GM12801 (cell line): ENCODE results near the gene ERC2.

Experiments
- TF ChIP-seq, protein P1 (sequence below): IDR thresholded peaks from one replicate; pipeline ENCODE4 v1.5.1; 2011; ENCODE audit warnings: control low read depth; ENCODE audit not compliant: insufficient read length; ENCODE audit errors: extremely low read depth

Gene ERC2

DNA sequence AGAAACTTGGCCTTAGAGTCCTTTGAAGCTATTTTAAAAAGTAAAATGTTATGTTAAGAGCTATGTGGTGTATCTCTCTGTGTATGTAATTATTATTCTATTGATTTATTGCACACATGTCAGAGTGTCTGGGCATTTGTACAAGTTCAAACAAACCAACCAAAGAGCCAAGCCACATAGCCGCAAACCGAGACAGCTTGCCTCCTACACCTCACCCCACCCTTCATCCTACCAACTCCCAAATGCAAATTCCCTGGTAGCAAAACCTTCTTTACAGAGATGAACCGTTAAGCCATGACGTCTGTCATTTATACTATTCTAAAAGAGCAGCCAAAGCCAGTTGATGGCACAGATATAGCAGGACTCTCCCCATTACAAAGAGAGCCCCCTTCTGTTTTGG lies 332.3 kb downstream of the ERC2 start:
- TF ChIP-seq, protein P1, sequence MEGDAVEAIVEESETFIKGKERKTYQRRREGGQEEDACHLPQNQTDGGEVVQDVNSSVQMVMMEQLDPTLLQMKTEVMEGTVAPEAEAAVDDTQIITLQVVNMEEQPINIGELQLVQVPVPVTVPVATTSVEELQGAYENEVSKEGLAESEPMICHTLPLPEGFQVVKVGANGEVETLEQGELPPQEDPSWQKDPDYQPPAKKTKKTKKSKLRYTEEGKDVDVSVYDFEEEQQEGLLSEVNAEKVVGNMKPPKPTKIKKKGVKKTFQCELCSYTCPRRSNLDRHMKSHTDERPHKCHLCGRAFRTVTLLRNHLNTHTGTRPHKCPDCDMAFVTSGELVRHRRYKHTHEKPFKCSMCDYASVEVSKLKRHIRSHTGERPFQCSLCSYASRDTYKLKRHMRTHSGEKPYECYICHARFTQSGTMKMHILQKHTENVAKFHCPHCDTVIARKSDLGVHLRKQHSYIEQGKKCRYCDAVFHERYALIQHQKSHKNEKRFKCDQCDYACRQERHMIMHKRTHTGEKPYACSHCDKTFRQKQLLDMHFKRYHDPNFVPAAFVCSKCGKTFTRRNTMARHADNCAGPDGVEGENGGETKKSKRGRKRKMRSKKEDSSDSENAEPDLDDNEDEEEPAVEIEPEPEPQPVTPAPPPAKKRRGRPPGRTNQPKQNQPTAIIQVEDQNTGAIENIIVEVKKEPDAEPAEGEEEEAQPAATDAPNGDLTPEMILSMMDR: no peak

DNA sequence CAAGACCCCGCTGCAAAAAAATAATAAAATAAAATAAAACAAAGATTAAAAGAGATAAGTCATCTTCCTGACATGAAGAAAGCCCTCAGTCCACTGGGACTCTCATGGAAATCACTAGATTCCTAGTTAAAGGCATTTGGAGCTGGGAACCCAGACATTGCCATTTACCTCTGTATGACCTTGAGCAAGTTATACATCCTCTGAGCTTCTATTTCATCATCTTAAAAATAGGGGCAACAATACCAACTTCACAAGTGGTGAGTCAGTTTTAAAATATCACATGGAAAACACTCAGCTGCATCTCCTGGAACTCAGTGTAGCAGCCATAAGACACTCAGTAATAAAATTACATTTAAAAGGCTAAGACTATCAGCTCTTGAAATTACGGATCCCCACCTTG lies 334.8 kb downstream of the ERC2 start:
- TF ChIP-seq, protein P1: no peak

DNA sequence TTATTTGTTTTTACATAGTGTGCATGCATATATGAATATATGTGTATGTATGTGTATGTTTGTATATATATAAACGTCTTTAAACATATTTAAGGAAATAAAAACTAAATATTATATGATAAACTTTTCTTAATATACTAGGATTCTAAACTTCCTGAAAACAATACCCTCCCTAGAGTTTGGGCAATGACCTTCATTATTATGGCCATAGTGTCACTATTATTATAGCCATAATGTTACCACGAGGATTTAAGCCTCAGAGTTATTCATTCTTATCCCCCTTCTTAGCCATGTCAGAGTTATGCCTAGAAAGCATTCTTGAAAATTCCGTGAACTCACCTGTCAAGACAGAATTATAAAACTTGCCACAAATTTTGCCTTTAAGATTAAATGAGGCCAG lies 335.5 kb downstream of the ERC2 start:
- TF ChIP-seq, protein P1: no peak

DNA sequence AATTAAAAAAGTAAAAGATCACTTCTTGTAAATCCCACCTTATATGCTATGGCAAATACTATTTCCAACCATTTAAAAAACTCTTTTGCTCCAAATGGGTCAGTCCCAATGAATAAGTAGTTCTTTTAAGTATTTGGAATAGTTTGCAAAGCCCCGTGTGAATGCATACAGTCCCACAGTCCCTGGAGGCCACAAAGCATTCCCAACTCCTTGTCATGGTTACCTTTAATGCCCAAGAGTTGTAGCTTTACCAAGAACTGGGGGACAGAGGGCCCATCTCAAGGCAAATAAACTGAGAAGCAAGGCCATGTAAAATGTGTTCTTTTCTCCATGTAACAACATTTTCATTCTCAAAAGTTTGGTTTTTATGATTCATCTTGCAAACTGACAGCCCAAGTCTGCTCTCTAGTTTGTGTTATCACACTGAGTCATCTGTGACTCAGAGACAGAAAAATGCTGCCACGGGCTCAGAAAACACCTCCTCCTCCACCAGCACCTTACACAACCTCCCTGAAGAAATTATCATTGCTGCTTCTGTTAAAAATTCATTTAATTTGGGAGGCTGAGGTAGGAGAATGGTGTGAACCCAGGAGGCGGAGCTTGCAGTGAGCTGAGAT lies 336.2 kb downstream of the ERC2 start:
- TF ChIP-seq, protein P1: no peak

DNA sequence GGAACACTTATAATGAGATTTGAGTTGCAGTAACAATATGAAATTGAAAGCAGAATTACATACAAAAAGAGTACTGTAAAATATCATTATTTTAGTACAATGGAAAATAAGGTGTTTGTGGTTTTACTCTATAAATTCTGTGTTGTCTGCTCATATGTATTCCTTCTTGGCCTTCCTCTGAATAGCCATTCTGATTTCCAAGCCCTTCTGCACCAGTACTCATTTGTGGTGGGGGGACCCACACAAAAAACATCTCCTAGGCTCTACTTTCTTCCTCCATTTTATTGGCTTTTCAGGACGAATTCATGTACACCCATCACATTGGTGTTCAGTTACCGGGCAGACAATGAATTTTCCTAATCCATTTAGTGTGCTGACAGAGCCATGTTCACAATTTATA lies 338.2 kb downstream of the ERC2 start:
- TF ChIP-seq, protein P1: no peak

DNA sequence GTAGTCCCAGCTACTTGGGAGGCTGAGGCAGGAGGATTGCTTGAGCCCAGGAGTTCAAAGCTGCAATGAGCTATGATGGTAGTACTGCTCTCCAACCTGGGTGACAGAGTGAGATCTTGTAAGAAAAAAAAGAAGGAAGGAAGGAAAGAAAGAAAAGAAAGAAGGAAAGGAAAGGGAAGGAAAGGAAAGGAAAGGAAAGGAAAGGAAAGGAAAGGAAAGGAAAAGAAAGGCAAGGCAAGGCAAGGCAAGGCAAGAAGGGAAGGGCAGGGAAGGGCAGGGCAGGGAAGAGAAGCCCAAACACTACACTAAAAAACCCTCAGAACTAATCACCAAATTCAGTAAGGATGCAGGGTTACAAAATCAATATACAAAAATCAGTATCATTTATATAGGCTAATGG lies 341.6 kb downstream of the ERC2 start:
- TF ChIP-seq, protein P1: no peak

DNA sequence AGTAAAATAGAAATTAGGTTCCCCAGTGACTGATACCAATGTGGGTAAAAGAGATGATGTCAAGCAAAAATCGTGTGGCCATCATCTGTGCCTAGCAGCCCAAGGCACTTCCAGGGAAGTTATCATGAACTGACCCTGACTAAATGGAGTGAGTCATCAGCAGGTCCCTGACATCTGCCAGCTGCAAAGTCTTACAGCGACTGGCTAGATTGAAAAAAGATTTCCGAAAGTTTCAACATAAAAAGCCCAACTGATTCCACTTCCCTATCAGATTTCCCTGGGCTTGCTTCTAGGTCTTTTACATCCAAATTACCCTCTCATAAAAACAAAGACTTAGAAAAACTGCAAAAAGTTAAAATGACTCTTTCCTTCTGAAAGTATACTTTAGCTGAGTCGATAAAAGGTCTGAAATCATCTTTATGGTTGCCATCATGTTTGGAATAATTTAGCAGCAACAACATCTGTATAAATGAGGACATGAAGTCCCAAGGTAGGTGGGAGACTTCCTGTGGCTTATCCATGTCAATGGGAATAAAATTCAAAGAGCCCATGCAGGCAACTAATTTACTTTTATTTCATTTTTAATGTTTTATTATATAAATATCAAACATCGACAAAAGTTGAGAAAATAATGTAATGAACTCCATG lies 342.8 kb downstream of the ERC2 start:
- TF ChIP-seq, protein P1: no peak
